Adrenal gland (tissue), 12 donors: ENCODE results near the gene MARCHF6. TPM values are rescaled to one million over a fixed set of nuclear protein-coding genes. Genes with fewer than 3 reads are reported as not detected.
A peak's percentile ranks its signal among the peaks of the same experiment; 100 is the strongest.

Experiments
- DNase-seq, 7 donors: peaks; one replicate each; pipeline ENCODE4 v3.0.0-alpha.2; 2019 to 2020
- H3K27ac ChIP-seq, 5 donors: fragments of 200-600 bp; sonication (generic) in 4 of 5; 1 replicate in 3 of 5; 2 replicates in 2 of 5; pipeline versions ENCODE4 v1.5.1 to v1.8.0; 2016 to 2020; ENCODE audit warnings: mild to moderate bottlenecking in 1 of 5
- H3K27me3 ChIP-seq: fragments of 200-600 bp; 2 replicates; pipeline ENCODE4 v1.8.0; 2021
- H3K36me3 ChIP-seq, 2 donors: fragments of 200-600 bp; replicated peaks in 1 of 2; 1 replicate in 1 of 2; 2 replicates in 1 of 2; pipeline versions ENCODE4 v1.5.1 to v1.8.0; 2018 to 2022
- H3K4me1 ChIP-seq, 2 donors: fragments of 200-600 bp; replicated peaks in 1 of 2; 1 replicate in 1 of 2; 2 replicates in 1 of 2; pipeline versions ENCODE4 v1.5.1 to v1.8.0; 2018 to 2021
- H3K4me3 ChIP-seq, 4 donors: fragments of 200-600 bp; sonication (generic) in 3 of 4; one replicate each; pipeline ENCODE4 v1.5.1; 2016 to 2018
- H3K9me3 ChIP-seq, 3 donors: fragments of 200-600 bp; sonication (generic) in 1 of 3; replicated peaks in 1 of 3; 1 replicate in 2 of 3; 2 replicates in 1 of 3; pipeline versions ENCODE4 v1.5.1 to v1.8.0; 2016 to 2021
- CTCF ChIP-seq, 6 experiments: fragments of 450-650 bp in 4 of 6; fragments of 200-600 bp in 2 of 6; sonication (generic) in 1 of 6; IDR thresholded peaks; 1 replicate in 5 of 6; 2 replicates in 1 of 6; pipeline versions ENCODE4 v1.5.1 to v1.8.0; 2016 to 2021; ENCODE audit warnings: antibody characterized with exemption in 6 of 6, mild to moderate bottlenecking in 2 of 6, moderate library complexity in 1 of 6
- POLR2A ChIP-seq, 2 donors: fragments of 450-650 bp; IDR thresholded peaks; one replicate each; pipeline ENCODE4 v1.6.1; 2017; ENCODE audit warnings: antibody characterized with exemption in 2 of 2, mild to moderate bottlenecking in 2 of 2, moderate library complexity in 1 of 2
- WGBS, 4 donors: extraction: QIAGEN DNeasy Blood & Tissue Kit in 2 of 4; methylation state at CpG; one replicate each; pipeline versions ENCODE4 v1.1.5 to v1.1.7; 2013 to 2017; 5-methylcytosine and 5-hydroxymethylcytosine counted together
- intact Hi-C, 2 donors: fragments of 100-400 bp; cut with DNase I; formaldehyde crosslinking; loops; one replicate each; pipeline versions ENCODE4 v1.14.1 to v1.15.0; 2022 to 2023
- polyA plus RNA-seq, 3 donors: library from polyadenylated mRNA; stranded (reverse); fragments of 200-250 nt in 2 of 3; fragments of 350-450 nt in 1 of 3; fragmentation: Illumina TruSeq in 1 of 3; extraction: RNeasy Lipid Tissue Mini Kit (QIAGEN cat#74804) in 1 of 3; gene quantifications; one replicate each; pipeline ENCODE4 v1.2.3, GENCODE V29; 2013 to 2014
- total RNA-seq, 9 donors: library from RNA; depleted of rRNA in 4 of 9; stranded (reverse); fragments of >200 nt in 4 of 9; fragments of 120-200 nt in 1 of 9; fragmentation: NEBNext Ultra II Directional in 1 of 9; extraction: Animal tissue kit (Norgen Biotek cat#: 25700) in 1 of 9; gene quantifications; one replicate each; pipeline versions ENCODE4 v1.1.0 to v1.2.4, GENCODE V29; 2013 to 2023
- donor health status: healthy with polysubstance abuse.
- donor health status: Bipolar disorder and iron deficiency.
- donor health status: DM: yes; HTN: yes; CAD: no.
- donor health status: DM: no; HTN: no; CAD: no.
- donor health status: DM: no; HTN: no; CAD: no.
- donor health status: DM: yes; HTN: yes; CAD: no.

The MARCHF6 gene
- total and polyA plus RNA-seq, 12 donors: 51.6 to 170 (median 115) TPM

GRCh38 chr5:10315824-10316509, 37.5 kb upstream of the MARCHF6 start:
- no peak overlapping the region for H3K27ac ChIP-seq
- intact Hi-C loops: no loop called here
- WGBS, 4 donors: 91 to 94% (median 93%) methylated on average over 14 to 15 of the region's 15 CpGs
- no peaks in the 10 kb centered on the region for H3K27me3 ChIP-seq
- no peaks in the 10 kb centered on the region for H3K9me3 ChIP-seq
- H3K4me3 ChIP-seq: no peak overlapping the region
- TF ChIP-seq POLR2A (IDR thresholded peaks at IDR 0.05) (no peak), CTCF (IDR thresholded peaks at IDR 0.05) (no peak)
- peaks cover 0 to 4% of the 10 kb centered on the region in 2 donors for H3K4me1 ChIP-seq
- no peaks in the 10 kb centered on the region for H3K36me3 ChIP-seq
- no peak for DNase-seq

- no peaks in the 10 kb centered on the region for H3K27me3 ChIP-seq
- no peak overlapping the region for H3K4me3 ChIP-seq
- no peaks in the 10 kb centered on the region for H3K9me3 ChIP-seq
- no peak overlapping the region for H3K27ac ChIP-seq
- WGBS, 4 donors: 80 to 97% (median 85%) methylated on average over 6 of the region's 6 CpGs
- intact Hi-C loops: no loop called here
- H3K4me1 ChIP-seq: no peaks in the 10 kb centered on the region
- no peaks in the 10 kb centered on the region for H3K36me3 ChIP-seq
- no peak for DNase-seq
- TF ChIP-seq POLR2A (IDR thresholded peaks at IDR 0.05) (no peak), CTCF (IDR thresholded peaks at IDR 0.05) (no peak)
Observed at GRCh38 chr5:10317825-10318682, 35.4 kb upstream of the MARCHF6 start.

- Histone ChIP-seq H3K4me3 (no peak overlapping the region), H3K36me3 (no peaks in the 10 kb centered on the region), H3K27me3 (no peaks in the 10 kb centered on the region), H3K27ac (no peak overlapping the region), H3K9me3 (no peaks in the 10 kb centered on the region), H3K4me1 (no peaks in the 10 kb centered on the region)
- intact Hi-C loops: no loop called here
- peak; percentile 53 to 85 (median 76) for DNase-seq
- peak in 2 of 6 experiments; percentile 13 to 17 for TF ChIP-seq CTCF (IDR thresholded peaks at IDR 0.05)
- TF ChIP-seq POLR2A (IDR thresholded peaks at IDR 0.05): no peak
- WGBS, 4 donors: 53 to 60% (median 55%) methylated on average over 11 of the region's 11 CpGs
Observed at GRCh38 chr5:10319202-10319851, 34.2 kb upstream of the MARCHF6 start.

DNA sequence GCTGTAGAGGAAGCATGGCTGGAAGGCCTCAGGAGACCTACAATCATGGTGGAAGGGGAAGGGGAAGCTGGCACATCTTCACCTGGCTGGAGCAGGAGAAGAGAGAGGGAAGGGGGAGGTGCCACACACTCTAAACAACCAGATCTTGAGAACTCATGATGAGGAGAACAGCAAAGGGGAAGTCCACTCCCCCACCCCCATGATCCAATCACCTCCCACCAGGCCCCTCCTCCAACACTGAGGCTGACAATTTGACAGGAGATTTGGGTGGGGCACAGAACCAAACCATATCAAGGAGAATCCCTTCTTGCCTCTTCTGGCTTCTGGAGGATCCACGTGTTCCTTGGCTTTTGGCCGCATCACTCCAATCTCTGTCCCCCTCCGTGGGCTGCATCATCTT, 32.7 kb upstream of the MARCHF6 start:
- Histone ChIP-seq H3K27ac (no peak overlapping the region), H3K36me3 (no peaks in the 10 kb centered on the region), H3K4me1 (no peaks in the 10 kb centered on the region), H3K9me3 (no peaks in the 10 kb centered on the region), H3K27me3 (no peaks in the 10 kb centered on the region), H3K4me3 (no peak overlapping the region)
- DNase-seq: no peak
- WGBS, 4 donors: 61 to 67% (median 65%) methylated on average over 3 of the region's 3 CpGs
- TF ChIP-seq POLR2A (IDR thresholded peaks at IDR 0.05) (no peak), CTCF (IDR thresholded peaks at IDR 0.05) (no peak)
- intact Hi-C loops: no loop called here
